ENCODE data around the gene PPM1B. TPM values are rescaled to one million over a fixed set of nuclear protein-coding genes. Genes with fewer than 3 reads are reported as not detected.

The PPM1B gene
- total and polyA plus RNA-seq, 2 of the 8 experiments (the other 6 are each of a cell fraction or from before 2014, with no cell fraction given): 43.6 to 126 TPM

DNA sequence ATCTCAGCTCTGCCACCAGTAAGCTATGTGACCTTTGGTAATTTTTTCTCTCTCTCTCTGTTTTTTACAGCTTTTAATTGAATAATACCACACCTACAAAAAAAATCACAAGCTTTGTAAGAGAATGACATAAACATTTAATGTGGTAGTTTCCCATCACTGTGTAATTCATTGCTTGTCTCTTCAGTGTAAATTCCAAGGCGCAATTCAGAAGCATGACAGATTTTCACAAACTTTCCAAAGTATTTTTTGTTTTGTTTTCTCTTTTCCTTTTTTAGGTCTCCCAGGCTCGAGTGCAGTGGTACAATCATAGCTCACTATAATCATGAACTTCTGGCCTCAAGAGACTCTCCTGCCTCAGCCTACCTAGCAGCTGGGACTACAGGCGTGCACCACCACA, 25.0 kb upstream of the PPM1B start (continued):
- no peak for TF ChIP-seq CBX5 (IDR thresholded peaks at IDR 0.05; ENCODE audit: low read depth, low read length)
- no peak for TF ChIP-seq HDAC2 (IDR thresholded peaks at IDR 0.05; ENCODE audit: borderline replicate concordance in 1 of 2, low read depth in 2 of 2, low read length in 2 of 2)
- TF ChIP-seq, protein P1, sequence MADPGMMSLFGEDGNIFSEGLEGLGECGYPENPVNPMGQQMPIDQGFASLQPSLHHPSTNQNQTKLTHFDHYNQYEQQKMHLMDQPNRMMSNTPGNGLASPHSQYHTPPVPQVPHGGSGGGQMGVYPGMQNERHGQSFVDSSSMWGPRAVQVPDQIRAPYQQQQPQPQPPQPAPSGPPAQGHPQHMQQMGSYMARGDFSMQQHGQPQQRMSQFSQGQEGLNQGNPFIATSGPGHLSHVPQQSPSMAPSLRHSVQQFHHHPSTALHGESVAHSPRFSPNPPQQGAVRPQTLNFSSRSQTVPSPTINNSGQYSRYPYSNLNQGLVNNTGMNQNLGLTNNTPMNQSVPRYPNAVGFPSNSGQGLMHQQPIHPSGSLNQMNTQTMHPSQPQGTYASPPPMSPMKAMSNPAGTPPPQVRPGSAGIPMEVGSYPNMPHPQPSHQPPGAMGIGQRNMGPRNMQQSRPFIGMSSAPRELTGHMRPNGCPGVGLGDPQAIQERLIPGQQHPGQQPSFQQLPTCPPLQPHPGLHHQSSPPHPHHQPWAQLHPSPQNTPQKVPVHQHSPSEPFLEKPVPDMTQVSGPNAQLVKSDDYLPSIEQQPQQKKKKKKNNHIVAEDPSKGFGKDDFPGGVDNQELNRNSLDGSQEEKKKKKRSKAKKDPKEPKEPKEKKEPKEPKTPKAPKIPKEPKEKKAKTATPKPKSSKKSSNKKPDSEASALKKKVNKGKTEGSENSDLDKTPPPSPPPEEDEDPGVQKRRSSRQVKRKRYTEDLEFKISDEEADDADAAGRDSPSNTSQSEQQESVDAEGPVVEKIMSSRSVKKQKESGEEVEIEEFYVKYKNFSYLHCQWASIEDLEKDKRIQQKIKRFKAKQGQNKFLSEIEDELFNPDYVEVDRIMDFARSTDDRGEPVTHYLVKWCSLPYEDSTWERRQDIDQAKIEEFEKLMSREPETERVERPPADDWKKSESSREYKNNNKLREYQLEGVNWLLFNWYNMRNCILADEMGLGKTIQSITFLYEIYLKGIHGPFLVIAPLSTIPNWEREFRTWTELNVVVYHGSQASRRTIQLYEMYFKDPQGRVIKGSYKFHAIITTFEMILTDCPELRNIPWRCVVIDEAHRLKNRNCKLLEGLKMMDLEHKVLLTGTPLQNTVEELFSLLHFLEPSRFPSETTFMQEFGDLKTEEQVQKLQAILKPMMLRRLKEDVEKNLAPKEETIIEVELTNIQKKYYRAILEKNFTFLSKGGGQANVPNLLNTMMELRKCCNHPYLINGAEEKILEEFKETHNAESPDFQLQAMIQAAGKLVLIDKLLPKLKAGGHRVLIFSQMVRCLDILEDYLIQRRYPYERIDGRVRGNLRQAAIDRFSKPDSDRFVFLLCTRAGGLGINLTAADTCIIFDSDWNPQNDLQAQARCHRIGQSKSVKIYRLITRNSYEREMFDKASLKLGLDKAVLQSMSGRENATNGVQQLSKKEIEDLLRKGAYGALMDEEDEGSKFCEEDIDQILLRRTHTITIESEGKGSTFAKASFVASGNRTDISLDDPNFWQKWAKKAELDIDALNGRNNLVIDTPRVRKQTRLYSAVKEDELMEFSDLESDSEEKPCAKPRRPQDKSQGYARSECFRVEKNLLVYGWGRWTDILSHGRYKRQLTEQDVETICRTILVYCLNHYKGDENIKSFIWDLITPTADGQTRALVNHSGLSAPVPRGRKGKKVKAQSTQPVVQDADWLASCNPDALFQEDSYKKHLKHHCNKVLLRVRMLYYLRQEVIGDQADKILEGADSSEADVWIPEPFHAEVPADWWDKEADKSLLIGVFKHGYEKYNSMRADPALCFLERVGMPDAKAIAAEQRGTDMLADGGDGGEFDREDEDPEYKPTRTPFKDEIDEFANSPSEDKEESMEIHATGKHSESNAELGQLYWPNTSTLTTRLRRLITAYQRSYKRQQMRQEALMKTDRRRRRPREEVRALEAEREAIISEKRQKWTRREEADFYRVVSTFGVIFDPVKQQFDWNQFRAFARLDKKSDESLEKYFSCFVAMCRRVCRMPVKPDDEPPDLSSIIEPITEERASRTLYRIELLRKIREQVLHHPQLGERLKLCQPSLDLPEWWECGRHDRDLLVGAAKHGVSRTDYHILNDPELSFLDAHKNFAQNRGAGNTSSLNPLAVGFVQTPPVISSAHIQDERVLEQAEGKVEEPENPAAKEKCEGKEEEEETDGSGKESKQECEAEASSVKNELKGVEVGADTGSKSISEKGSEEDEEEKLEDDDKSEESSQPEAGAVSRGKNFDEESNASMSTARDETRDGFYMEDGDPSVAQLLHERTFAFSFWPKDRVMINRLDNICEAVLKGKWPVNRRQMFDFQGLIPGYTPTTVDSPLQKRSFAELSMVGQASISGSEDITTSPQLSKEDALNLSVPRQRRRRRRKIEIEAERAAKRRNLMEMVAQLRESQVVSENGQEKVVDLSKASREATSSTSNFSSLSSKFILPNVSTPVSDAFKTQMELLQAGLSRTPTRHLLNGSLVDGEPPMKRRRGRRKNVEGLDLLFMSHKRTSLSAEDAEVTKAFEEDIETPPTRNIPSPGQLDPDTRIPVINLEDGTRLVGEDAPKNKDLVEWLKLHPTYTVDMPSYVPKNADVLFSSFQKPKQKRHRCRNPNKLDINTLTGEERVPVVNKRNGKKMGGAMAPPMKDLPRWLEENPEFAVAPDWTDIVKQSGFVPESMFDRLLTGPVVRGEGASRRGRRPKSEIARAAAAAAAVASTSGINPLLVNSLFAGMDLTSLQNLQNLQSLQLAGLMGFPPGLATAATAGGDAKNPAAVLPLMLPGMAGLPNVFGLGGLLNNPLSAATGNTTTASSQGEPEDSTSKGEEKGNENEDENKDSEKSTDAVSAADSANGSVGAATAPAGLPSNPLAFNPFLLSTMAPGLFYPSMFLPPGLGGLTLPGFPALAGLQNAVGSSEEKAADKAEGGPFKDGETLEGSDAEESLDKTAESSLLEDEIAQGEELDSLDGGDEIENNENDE (IDR thresholded peaks at IDR 0.05; ENCODE audit: insufficient replicate concordance, low read length): no peak
- TF ChIP-seq NANOG (IDR thresholded peaks at IDR 0.05; ENCODE audit: insufficient read depth, low read depth, low read length, poor library complexity, severe bottlenecking): no peak
- no peak for TF ChIP-seq POLR2A (IDR thresholded peaks at IDR 0.05; ENCODE audit: control extremely low read depth in 1 of 2, low read depth in 2 of 2, low read length in 2 of 2)
- TF ChIP-seq CREB1 (IDR thresholded peaks at IDR 0.05): no peak
- no peak for TF ChIP-seq EGR1 (IDR thresholded peaks at IDR 0.05; ENCODE audit: borderline replicate concordance, low read depth, low read length)
